Stomach (tissue), 9 donors: ENCODE measurements around the gene MYO9A. TPM values are rescaled to one million over a fixed set of nuclear protein-coding genes. Genes with fewer than 3 reads are reported as not detected.
A peak's percentile ranks its signal among the peaks of the same experiment; 100 is the strongest.

Source experiments
- DNase-seq, 2 donors: peaks; one replicate each; pipeline versions ENCODE4 v3.0.0 to v3.0.0-alpha.2; 2013 to 2019
- H3K27ac ChIP-seq, 5 donors: fragments of 200-600 bp in 4 of 5; sonication (generic) in 4 of 5; one replicate each; pipeline ENCODE4 v1.5.1; 2013 to 2019; ENCODE audit warnings: mild to moderate bottlenecking in 1 of 5, moderate library complexity in 1 of 5
- H3K27me3 ChIP-seq, 3 donors: fragments of 200-600 bp; sonication (generic); one replicate each; pipeline ENCODE4 v1.5.1; 2017 to 2019; ENCODE audit warnings: mixed run types in 1 of 3
- H3K36me3 ChIP-seq, 4 donors: fragments of 200-600 bp; sonication (generic); 1 replicate in 3 of 4; 2 replicates in 1 of 4; pipeline ENCODE4 v1.5.1; 2016 to 2019
- H3K4me1 ChIP-seq, 4 donors: fragments of 200-600 bp; sonication (generic); one replicate each; pipeline ENCODE4 v1.5.1; 2016 to 2019
- H3K4me3 ChIP-seq, 4 donors: fragments of 200-600 bp; sonication (generic) in 3 of 4; one replicate each; pipeline ENCODE4 v1.5.1; 2016 to 2019; ENCODE audit warnings: mild to moderate bottlenecking in 1 of 4
- H3K9me3 ChIP-seq, 4 donors: fragments of 200-600 bp; sonication (generic); one replicate each; pipeline ENCODE4 v1.5.1; 2016 to 2019
- CTCF ChIP-seq, 7 experiments: fragments of 450-650 bp in 4 of 7; fragments of 200-600 bp in 3 of 7; sonication (generic) in 3 of 7; IDR thresholded peaks; one replicate each; pipeline ENCODE4 v1.5.1; 2016 to 2019; ENCODE audit warnings: antibody characterized with exemption in 7 of 7, control low read depth in 2 of 7, mild to moderate bottlenecking in 1 of 7
- EP300 ChIP-seq: sonication (generic); formaldehyde crosslinking; IDR thresholded peaks from one replicate; pipeline ENCODE4 v1.6.1; 2017; ENCODE audit warnings: antibody characterized with exemption
- POLR2A ChIP-seq, 4 donors: fragments of 450-650 bp; IDR thresholded peaks; one replicate each; pipeline ENCODE4 v1.6.1; 2016; ENCODE audit warnings: antibody characterized with exemption in 4 of 4, control low read depth in 2 of 4, mild to moderate bottlenecking in 1 of 4, moderate library complexity in 1 of 4
- POLR2AphosphoS5 ChIP-seq, 3 donors: sonication (generic); formaldehyde crosslinking; IDR thresholded peaks; one replicate each; pipeline ENCODE4 v1.6.1; 2016; ENCODE audit warnings: antibody characterized with exemption in 3 of 3
- WGBS, 5 donors: extraction: QIAGEN DNeasy Blood & Tissue Kit in 3 of 5; methylation state at CpG; one replicate each; pipeline versions ENCODE4 v1.1.5 to v1.1.7; 2013 to 2018; 5-methylcytosine and 5-hydroxymethylcytosine counted together
- intact Hi-C: fragments of 100-400 bp; cut with DNase I; formaldehyde crosslinking; loops from one replicate; pipeline ENCODE4 v1.15.1; 2023; ENCODE audit warnings: low total_unique reads
- polyA plus RNA-seq, 3 donors: library from polyadenylated mRNA; stranded (reverse); fragments of 200-250 nt; gene quantifications; one replicate each; pipeline ENCODE4 v1.2.3, GENCODE V29; 2013
- total RNA-seq, 5 donors: library from RNA; depleted of rRNA; stranded (reverse); fragments of >200 nt; gene quantifications; one replicate each; pipeline versions ENCODE4 v1.1.0 to v1.2.3, GENCODE V29; 2014 to 2016
- donor health status: healthy with polysubstance abuse.
- donor health status: Bipolar disorder and iron deficiency.
- donor health status: healthy.

Gene MYO9A
- total and polyA plus RNA-seq, 8 donors, result 2.2 to 120 (median 39.0) TPM

- intact Hi-C loops, result no loop called here
- no peaks in the 10 kb centered on the region for H3K4me1 ChIP-seq
- WGBS, 5 donors, result 88 to 98% (median 95%) methylated on average over 10 of the region's 10 CpGs
- no peak for TF ChIP-seq EP300
- no peak for TF ChIP-seq CTCF (IDR thresholded peaks at IDR 0.05)
- no peak for TF ChIP-seq POLR2A (IDR thresholded peaks at IDR 0.05)
- TF ChIP-seq POLR2AphosphoS5 (IDR thresholded peaks at IDR 0.05), result no peak
- no peak for DNase-seq
- peaks cover 0 to 2% (median 0%) of the 10 kb centered on the region in 4 donors for H3K9me3 ChIP-seq
- H3K27me3 ChIP-seq, result no peaks in the 10 kb centered on the region
- no peak overlapping the region for H3K27ac ChIP-seq
- H3K4me3 ChIP-seq, result no peak overlapping the region
- peaks cover 0 to 17% (median 13%) of the 10 kb centered on the region in 4 donors for H3K36me3 ChIP-seq
These were observed 192.8 kb downstream of the MYO9A start for GRCh38 chr15:71925145-71925544.

- 87 to 91% (median 89%) methylated on average over 3 of the region's 3 CpGs for WGBS, 5 donors
- Histone ChIP-seq H3K36me3 (peaks cover 0 to 12% (median 3%) of the 10 kb centered on the region in 4 donors), H3K9me3 (no peaks in the 10 kb centered on the region), H3K27ac (no peak overlapping the region), H3K4me3 (no peak overlapping the region), H3K27me3 (no peaks in the 10 kb centered on the region), H3K4me1 (peaks cover 0 to 7% (median 0%) of the 10 kb centered on the region in 4 donors)
- TF ChIP-seq CTCF (IDR thresholded peaks at IDR 0.05), result no peak
- intact Hi-C loops, result no loop called here
- no peak for DNase-seq
These were observed 196.8 kb downstream of the MYO9A start for GRCh38 chr15:71921191-71921590.

- intact Hi-C loops, result no loop called here
- WGBS, 5 donors, result 91 to 99% (median 97%) methylated on average over 6 of the region's 6 CpGs
- Histone ChIP-seq H3K4me1 (peaks cover 0 to 7% (median 0%) of the 10 kb centered on the region in 4 donors), H3K27me3 (no peaks in the 10 kb centered on the region), H3K36me3 (peaks cover 0 to 12% (median 5%) of the 10 kb centered on the region in 4 donors), H3K27ac (no peak overlapping the region), H3K4me3 (no peak overlapping the region), H3K9me3 (no peaks in the 10 kb centered on the region)
- no peak for TF ChIP-seq POLR2A (IDR thresholded peaks at IDR 0.05)
- TF ChIP-seq CTCF (IDR thresholded peaks at IDR 0.05), result no peak
- TF ChIP-seq EP300, result no peak
- no peak for TF ChIP-seq POLR2AphosphoS5 (IDR thresholded peaks at IDR 0.05)
- DNase-seq, result no peak
These were observed 197.4 kb downstream of the MYO9A start for GRCh38 chr15:71920573-71920972.

GRCh38 chr15:71916834-71917233, 201.1 kb downstream of the MYO9A start:
- TF ChIP-seq EP300, result no peak
- TF ChIP-seq CTCF (IDR thresholded peaks at IDR 0.05), result no peak
- no peak for TF ChIP-seq POLR2A (IDR thresholded peaks at IDR 0.05)
- no peak for TF ChIP-seq POLR2AphosphoS5 (IDR thresholded peaks at IDR 0.05)
- Histone ChIP-seq H3K36me3 (peaks cover 0 to 27% (median 11%) of the 10 kb centered on the region in 4 donors), H3K4me1 (peaks cover 0 to 7% (median 0%) of the 10 kb centered on the region in 4 donors), H3K27ac (no peak overlapping the region), H3K4me3 (no peak overlapping the region), H3K9me3 (no peaks in the 10 kb centered on the region), H3K27me3 (no peaks in the 10 kb centered on the region)
- intact Hi-C loops, result no loop called here
- peak in 1 of 2 donors; percentile 17 for DNase-seq
- WGBS, 5 donors, result 19 to 55% (median 48%) methylated on average over 3 of the region's 3 CpGs
